Activated CD4-positive, alpha-beta T cell treated with anti-CD3 and anti-CD28 coated beads, Interleukin-2, Interleukin-6, amounts not matched to agents 100 ng/mL and 50 ng/mL, durations not matched to agents 16 hours and 8 hours (primary cell): ENCODE data around the gene MATN3.

Experiments used
- DNase-seq: peaks from one replicate; pipeline ENCODE4 v3.0.0-alpha.2; 2020

MATN3 gene

DNA sequence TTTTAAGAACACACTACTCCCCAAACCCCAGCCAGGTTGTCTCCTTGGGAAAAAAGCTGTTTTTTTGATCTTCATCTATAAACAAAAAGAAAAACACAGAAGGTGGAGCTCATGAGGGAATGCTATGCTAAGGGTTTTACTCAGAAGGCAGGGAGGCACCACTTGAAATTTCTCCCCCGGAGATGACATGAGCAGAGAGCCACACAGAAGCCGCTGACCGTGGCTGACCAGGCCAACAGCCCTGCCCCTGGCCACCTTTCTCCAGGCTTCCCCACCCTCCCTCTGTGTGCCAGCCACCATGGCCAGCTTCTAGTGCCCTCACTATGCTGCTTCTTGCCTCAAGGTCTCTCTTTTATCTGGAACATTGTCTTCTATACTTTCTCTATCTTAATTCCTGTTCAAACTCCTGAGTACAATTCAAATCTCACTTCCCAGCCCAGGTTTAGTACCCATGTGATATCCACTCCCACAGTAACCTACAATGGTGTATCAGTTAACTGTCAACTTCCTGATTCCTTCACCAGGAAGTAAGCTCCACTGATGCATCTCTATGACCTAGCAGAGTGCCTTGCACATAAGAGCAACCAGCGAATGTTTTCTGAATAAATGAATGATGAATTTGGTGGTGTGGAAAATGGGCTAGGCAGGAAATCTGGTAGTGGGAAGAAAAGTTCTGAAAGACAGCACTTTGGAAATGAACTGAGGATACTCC is 23.6 kb upstream of the MATN3 start:
- no peak for DNase-seq

DNA sequence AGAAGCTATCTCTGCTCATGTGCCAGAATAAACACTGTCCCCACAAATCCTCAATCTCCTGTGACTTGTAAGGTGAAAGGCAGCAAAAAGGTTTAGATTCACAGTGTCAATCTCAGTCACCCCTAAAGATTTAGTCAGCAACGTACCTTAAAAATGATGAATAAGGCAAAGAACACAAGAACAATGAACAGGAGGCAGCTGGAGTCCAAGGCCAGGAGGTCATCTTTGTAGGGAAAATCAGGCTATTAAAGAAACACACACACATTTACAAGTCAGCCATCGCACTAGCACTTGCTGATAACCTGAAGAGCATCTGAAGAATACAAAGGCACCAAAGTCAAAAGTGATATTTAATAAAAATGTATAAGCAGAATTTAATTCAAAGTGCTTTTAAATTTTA is 22.4 kb upstream of the MATN3 start:
- DNase-seq: no peak

DNA sequence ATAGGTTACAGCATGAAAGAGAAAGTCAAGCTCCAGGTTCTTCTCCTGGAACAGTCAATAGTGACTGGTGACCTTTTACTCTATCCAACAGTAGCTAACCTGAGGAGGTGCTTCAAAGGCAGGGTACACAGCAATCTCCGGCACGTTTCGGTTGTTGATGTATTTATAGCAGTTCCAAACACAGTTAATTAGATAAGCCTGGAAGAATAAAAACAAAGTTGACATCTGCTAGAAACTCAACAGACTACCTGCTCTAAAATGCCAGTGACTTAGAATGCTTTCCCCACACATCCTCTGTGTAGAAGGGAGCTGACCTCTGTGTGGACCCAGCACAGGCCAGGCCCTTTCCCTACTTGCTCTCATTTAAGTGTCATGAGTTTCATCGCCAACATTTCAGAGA is 21.8 kb upstream of the MATN3 start:
- DNase-seq: no peak

DNA sequence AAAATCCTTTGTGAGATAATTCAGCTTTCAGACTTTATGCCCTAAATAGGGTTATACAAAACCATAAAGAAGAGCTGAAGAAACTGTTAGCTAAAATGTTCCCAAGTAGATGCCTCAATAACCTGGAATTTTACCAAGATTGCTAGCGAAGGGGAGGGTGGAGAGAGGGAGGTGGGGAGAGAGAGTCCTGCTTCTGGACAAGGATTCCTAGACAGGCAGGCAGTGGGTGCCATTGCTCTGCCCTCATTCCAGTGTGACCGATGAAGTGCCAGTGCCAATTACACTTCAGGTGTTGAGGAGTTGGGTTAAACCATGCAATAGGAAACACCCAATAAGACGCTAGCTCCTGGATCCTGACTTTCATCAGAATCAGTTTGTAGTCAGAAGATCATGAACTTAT is 20.9 kb upstream of the MATN3 start:
- no peak for DNase-seq

DNA sequence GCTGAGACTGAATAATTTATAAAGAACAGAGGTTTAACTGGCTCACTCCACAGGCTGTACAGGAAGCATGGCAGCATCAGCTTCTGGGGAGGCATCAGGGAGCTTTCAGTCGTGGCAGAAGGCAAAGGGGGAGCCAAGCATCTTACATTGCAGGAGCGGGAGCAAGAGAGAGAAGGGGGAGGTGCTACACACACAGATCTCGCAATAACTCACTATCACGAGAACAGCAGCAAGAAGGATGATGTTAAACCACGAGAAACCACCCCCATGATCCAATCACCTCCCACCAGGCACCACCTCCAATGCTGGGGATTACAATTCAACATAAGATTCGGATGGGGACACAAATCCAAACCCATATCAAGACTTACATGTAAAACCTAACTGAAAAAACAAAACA is 17.8 kb upstream of the MATN3 start:
- no peak for DNase-seq

DNA sequence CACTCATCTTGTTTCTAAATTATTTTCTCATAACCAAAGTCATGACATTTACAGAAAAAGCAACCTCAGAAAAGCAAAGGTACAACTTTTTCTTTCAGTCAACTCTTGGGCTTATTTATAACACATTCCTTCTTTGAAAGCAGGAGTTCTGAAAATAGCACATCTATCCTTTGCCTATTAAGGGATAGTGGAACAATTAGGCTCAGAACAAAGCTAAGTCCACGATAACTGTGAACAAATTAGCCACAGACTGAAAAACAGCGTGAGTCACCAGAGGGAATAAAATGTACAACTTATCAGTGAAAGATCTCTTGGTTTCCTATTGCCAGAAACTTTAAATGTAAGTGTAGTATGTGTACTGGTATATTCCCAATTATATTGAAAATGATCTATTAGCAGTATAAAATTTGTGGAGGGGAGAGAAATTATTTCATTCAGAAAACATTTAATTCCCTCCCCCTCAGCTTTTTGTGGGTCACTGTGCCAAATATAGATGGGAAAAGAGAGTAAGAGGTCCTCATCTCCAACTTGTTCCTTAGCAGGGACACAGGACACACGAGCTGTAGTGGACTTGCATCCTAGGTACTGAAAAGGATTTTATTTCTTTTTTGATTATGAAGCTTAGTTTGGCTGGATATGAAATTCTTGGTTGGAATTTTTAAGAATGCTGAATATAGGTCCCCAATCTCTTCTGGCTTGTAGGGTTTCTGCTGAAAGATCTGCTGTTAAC is 15.4 kb upstream of the MATN3 start:
- DNase-seq: no peak

DNA sequence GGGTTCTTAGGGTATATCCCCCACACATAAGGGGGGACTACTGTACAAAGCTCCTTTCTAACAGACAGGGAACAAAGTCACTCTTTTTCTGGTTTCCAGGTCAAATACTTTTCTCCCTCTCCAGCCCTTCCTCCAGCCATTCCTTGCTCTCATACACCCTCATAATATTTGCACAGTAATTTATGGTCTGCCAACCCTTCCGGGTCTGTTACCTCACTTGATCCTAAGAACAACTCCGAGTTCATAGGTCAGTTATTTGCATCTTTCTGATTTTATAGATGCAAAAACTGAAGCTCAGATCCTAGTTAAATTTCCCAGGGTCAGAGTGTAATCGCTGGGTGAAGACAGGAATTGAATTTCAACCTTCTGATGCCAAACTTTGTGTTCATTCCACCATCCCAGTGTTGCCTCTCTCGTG is 14.8 kb upstream of the MATN3 start:
- no peak for DNase-seq

DNA sequence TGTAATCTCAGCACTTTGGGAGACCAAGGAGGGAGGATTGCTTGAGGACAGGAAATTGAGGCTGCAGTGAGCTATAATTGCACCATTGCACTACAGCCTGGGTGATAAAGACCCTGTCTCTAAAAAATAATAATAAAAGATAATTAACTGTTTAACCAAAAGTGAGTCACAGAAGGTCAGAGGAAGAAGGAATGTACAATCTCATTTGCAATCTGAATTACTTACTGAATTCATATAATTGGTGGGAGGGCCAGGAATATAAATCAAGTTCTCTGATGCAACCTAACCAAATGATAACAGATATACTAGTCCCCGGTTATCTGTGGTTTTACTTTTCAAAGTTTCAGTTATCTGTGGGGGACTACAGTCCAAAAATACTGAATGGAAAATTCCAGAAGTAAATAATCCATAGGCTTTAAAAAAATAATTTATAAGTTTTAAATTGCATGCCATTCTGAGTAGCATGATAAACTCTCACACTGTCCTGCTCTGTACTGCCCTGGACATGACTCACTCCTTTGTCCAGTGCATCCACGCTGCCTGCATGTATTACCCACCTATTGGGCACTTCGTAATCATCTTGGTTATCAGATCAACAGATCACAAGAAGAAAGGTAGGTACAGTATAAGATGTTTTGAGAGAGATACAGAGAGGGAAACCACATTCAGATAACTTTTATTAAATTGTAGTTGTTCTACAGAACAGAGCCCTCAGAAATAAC is 12.8 kb upstream of the MATN3 start:
- no peak for DNase-seq

DNA sequence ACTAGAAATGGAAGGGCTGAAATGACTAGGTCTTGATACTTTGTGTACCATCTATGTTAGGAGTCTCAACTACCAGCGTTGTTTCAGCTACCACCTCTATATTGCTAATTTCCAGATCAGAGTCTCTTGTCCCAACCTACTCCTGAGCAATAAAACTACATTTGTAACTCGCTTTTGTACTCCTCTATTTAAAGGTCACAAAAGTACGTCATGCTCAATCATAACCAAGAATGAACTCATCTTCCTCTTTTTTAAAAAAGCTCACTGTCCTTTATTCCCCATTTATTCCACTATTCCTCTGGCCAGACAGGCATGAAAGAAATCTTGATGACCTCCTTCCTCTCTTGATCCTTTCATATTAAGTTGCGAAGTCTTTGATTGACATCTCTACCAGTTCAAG is 11.2 kb upstream of the MATN3 start:
- no peak for DNase-seq

DNA sequence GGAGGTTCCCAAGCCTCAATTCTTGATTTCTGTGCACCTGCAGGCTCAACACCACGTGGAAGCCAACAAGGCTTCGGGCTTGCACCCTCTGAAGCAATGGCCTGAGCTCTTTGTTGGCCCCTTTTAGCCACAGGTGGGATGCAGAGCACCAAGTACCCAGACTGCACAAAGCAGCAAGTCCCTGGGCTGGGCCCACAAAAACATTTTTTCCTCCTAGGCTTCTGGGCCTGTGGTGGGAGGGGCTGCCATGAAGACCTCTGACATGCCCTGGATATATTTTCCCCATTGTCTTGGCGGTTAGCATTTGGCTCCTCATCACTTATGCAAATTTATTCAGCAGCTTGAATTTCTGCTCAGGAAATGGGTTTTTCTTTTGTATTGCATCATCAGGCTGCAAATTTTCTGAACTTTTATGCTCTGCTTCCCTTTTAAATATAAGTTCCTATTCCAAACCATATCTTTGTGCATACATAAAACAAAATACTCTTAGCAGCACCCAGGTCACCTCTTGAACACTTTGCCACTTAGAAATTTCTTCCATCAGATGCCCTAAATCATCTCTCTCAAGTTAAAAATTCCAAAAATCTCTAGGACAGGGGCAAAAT is 9.0 kb upstream of the MATN3 start:
- DNase-seq: no peak

DNA sequence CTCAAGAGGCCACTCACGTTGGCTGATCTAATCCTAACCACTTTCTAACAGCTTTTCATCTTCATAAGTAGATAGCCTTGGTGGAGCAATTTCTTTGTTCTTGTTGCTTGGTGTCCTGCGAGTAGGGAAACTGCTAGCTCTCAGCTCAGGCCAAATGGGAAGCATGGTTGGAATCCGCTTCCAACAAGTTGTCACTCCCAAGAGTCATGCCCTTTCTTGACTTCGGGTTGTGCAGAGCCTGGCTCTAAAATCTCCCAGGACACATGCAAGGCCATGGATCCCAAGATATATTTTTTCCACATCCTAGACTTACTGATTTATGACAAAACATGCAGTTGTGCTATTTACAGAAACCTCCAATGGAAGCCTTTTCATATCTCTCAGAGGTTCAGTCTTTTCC is 7.3 kb upstream of the MATN3 start:
- no peak for DNase-seq

DNA sequence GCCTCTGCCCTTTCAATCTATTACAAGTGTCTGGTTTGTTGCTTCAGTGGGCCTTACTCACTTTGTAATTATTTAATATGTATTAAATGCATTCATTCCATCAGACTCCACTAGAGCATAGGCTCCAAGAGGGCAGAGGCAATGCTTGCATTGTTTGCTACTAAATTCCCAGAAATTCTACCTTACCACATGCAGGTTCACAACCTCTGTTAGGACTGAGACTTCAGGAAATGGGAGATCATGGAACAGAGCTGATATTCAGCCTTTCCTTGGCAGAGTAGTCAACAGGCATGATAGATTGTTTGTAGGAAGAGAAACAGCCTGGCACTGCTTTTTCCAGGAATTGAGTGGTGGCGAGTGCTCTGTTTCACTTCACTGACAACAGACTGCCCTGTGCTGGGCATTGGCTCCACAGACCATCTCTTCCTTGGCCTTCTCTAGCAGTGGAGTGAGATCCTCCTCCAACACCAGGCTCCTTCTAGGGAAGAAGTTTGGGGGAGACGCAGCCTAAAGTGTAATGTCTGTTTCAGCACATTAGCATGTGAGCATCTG is 6.2 kb upstream of the MATN3 start:
- no peak for DNase-seq

DNA sequence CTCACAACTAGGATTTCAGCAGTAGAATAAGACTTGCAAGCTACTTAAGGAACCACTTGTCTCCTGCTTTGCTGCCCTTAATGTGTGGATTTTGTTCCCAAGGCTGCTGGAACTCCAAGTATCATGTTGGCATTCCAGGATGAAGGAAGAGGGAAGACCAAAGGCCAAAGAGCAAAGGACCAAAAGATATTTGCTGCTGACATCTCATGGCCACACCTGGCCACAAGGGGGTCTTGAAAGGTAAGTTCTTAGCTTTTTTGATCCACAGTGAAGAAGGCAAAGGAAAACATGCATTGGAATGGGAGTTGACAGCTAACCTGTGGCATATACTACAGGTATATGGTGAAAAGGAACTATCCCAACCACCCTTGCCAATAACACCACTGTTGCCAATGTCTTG is 3.9 kb upstream of the MATN3 start:
- no peak for DNase-seq

DNA sequence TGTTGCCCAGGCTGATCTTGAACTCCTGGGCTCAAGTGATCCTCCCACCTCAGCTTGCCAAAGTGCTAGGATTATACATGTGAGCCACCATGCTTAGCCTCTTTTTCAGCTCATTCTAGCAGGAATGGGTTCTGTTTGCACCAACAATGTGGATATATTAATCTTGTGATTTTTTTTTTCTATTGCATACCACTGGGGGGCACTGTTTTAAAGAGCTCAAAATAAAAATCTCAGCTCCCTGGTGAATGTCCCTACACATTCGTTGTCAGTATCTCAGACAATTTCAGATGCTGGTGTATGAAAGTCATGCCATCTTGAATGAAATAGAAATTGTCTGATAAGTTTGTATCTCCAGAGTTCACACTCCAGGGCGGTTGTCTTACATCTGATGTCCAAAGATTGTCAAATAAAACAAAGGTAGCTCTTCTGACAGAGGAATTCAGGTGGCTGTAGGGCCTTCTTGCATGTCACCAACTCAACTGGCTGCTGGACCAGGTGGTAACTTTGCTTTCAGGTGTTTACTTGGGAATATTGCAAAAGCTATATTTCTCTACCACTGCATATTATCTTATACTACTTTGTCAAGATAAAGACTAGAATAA is 3.1 kb upstream of the MATN3 start:
- peak; percentile 27 for DNase-seq

DNA sequence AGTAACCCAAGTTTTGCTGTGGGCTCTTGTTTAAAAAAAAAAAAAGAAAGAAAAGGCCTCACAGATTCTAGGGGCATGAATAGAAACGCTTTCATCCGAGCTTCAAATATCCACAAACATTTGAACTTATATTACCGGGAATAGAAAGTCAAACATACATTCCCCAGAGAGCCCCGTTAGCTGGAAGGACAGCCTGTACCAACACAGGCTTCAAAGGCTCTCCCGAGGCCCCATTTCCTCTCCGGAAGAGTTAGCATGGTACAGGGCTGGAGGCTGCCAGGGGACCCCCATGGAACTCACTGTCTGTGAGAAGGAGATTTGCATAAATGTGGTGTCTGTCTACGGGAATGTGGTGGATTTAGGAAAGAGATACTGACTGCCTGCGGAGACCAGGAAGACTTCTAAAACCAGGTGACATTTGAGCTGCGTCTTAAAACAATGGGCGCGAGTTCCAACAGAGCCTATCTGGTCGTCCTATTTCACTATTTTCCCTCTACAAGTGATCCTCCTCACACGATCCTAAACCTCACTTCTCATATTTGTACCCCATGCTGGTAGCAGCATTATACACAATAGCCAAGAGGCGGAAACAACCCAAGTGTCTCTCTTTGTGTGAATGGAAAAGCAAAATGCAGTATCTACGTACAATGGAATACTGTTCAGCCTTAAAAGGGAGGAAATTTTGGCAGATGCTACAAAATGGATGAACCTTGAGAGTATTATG is 820 bp upstream of the MATN3 start:
- no peak for DNase-seq

DNA sequence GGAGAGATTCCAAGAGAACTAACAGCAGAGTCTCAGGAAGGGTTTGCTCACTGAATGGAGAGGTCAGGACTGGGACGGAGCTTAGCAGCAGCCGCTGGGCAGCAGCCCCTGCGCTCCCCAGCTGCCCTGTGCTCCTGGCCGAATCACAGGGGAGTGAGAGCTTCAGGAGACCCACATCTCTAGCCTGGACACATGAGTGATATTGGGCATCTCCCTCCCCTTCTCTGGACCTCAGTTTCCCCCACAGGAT is 511 bp downstream of the MATN3 start:
- no peak for DNase-seq

DNA sequence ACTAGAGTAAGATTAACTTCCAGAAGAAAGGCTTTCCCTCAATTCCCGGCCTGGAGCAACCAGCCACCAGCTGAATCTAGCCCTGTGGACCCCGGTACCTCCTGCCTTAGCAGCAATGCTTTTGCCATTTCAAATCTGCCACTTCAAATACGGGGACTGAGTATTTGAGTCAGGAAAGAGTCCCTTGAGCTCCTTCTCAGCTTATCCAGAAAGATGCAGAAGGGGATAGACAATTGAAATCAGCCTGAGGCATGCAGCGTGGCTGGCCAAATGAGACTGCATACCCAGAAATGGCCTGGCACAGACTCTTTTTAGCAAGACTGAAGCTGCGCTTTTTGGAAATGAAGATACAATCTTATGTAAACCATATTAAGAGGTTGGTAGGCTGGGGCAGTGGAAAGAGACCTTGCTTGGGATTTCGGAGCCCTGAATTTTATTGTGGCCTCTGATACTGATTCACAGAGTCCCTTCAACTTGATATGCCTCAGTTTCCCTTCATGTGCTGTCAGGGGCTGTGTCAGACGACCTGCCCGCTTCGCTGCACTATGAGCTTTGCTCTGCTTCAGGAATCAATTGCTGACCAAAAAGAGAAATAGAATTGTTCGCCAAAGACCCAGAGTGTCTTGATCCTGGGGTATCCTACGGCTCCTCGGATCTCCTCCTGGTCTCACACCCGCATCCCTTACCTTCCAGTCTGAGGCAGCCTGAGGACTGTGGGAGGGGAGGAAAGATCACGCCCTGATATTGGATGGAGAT is 1.0 kb downstream of the MATN3 start:
- no peak for DNase-seq

DNA sequence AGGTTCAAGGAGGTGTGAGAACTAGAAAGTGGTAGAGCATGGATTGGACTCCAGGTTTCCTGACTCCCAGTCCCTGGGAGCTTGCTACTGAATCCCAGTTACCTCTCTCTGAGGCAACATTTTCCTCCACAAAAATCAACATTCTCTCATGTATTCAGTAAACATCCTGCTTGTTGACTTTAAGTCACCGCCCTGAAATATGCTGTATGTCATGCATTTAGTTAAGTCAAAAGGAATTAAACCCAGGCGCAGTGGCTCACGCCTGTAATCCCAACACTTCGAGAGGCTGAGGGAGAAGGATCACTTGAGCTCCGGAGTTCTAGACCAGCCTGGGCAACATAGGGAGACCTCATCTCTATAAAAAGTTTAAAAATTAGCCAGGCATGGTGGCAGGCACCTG is 3.8 kb downstream of the MATN3 start:
- DNase-seq: no peak

DNA sequence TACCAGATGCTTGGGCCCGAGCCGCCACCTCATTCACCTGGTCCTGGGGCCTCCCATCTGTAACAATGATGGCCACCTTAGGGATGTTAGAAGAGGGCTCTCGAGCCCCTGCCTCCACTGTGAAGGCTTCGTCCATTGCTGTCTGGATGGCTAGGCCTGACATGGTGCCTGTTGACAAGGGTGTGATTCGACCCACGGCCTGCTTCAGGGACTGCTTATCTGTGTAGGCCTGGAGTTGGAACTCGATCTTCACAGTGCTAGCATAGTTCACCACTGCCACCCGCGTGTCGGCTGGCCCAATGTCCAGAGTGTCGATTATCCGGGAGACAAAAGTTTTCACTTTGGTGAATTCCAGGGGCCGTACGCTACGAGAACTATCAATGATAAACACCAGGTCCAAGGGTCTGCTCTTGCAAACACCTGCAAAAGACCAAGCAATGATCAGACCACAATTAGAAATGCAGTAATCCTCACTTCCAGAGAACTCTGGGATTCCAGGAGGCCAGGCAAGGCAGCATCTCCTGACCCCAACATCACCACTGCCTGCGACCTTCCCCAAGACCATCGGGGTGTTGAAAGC is 6.5 kb downstream of the MATN3 start:
- no peak for DNase-seq

DNA sequence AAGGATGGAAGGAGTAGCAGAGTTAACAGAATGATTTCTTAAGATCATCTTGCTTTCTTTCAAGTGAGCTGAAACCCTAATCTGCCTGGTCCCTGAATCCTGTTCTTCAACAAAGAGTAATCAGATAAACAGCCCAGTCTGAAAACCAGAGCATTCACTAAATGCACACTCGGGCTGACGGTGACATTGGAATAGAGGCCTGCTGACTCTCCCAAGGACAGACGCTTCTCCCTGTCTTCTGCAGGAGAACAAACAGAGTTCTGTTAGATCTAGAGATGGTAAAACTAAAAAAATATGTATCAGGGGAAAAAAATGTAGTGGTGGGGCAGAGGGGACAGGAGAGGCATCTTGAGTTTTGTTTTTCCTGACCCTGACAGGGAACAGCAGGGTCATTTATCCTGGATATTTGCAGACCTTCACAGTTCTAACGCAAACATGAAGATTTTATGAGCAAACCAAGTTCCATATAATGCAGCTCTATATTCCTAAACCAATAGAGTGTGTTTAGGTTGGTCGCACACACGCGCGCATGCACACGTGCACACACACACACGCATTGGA is 7.3 kb downstream of the MATN3 start:
- DNase-seq: no peak

DNA sequence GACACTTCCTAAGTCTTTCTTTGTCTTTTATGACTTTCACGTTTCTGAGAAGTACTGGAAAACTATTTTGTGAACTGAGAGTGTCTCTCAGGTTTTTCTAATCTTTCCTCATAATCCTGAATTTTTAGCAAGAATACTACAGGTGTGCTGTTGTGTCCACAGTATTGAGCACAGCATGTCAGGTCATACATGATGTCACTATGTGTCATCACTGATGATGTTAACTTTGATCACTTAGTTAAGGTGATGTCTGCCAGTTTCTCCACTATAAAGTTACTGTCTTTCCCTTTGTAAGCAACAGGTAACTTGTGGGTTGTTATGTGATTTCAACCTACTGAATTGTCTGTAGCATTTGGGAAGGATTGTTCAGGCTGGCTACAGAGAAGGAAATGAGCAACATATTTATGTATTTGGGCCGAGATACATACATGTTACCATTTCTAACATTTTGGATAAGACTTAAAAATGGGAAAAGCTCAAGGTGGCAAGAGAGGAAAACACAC is 11.1 kb downstream of the MATN3 start:
- DNase-seq: no peak
